Chondrocyte (in vitro differentiated cells): ENCODE data around the gene WDR33. TPM values are rescaled to one million over a fixed set of nuclear protein-coding genes. Genes with fewer than 3 reads are reported as not detected.

Experiments
- DNase-seq: peaks from one replicate; pipeline ENCODE4 v3.0.0; 2021; ENCODE audit warnings: mixed read lengths, low spot score
- H3K27ac Mint-ChIP-seq: one replicate; pipeline ENCODE4 v1.8.0; 2021; ENCODE audit warnings: mild to moderate bottlenecking, moderate library complexity, mixed read lengths; ENCODE audit not compliant: unreplicated experiment
- H3K27me3 Mint-ChIP-seq: 2 replicates; pipeline ENCODE4 v1.8.0; 2021; ENCODE audit warnings: low read depth, mixed read lengths
- H3K36me3 Mint-ChIP-seq: 2 replicates; pipeline ENCODE4 v1.8.0; 2021; ENCODE audit warnings: low read depth, mixed read lengths
- H3K4me1 Mint-ChIP-seq: 2 replicates; pipeline ENCODE4 v1.8.0; 2021; ENCODE audit warnings: low read depth, mild to moderate bottlenecking, mixed read lengths
- H3K4me3 Mint-ChIP-seq: one replicate; pipeline ENCODE4 v1.8.0; 2021; ENCODE audit warnings: mild to moderate bottlenecking, moderate library complexity, mixed read lengths; ENCODE audit not compliant: unreplicated experiment
- H3K9me3 Mint-ChIP-seq: 2 replicates; pipeline ENCODE4 v1.8.0; 2021; ENCODE audit warnings: low read depth, mixed read lengths
- CTCF ChIP-seq: fragments of 200-600 bp; sonication (generic); IDR thresholded peaks from 2 replicates; pipeline ENCODE4 v1.5.0; 2021; ENCODE audit warnings: antibody characterized with exemption, mild to moderate bottlenecking, moderate library complexity
- total RNA-seq: library from RNA; stranded (reverse); gene quantifications from 3 replicates; pipeline ENCODE4 v1.2.1, GENCODE V29; 2021

WDR33 gene
- total RNA-seq, 1 donor from 2014 or later: 37.2 TPM

GRCh38 chr2:127769587-127769986 lies 41.4 kb downstream of the WDR33 start:
- H3K4me1 Mint-ChIP-seq: peaks cover 10% of the 10 kb centered on the region
- H3K27me3 Mint-ChIP-seq: no peaks in the 10 kb centered on the region
- H3K9me3 Mint-ChIP-seq: no peaks in the 10 kb centered on the region
- no peak overlapping the region for H3K4me3 Mint-ChIP-seq
- peaks cover 6% of the 10 kb centered on the region for H3K36me3 Mint-ChIP-seq
- TF ChIP-seq CTCF: no peak
- no peak for DNase-seq
- H3K27ac Mint-ChIP-seq: no peak overlapping the region

- no peak overlapping the region for H3K4me3 Mint-ChIP-seq
- no peak for DNase-seq
- TF ChIP-seq CTCF: no peak
- H3K4me1 Mint-ChIP-seq: peaks cover 14% of the 10 kb centered on the region
- no peak overlapping the region for H3K27ac Mint-ChIP-seq
- no peaks in the 10 kb centered on the region for H3K9me3 Mint-ChIP-seq
- H3K36me3 Mint-ChIP-seq: peaks cover 11% of the 10 kb centered on the region
- no peaks in the 10 kb centered on the region for H3K27me3 Mint-ChIP-seq
Measured at GRCh38 chr2:127768775-127769479, 42.0 kb downstream of the WDR33 start.

GRCh38 chr2:127763776-127764175 lies 47.2 kb downstream of the WDR33 start:
- H3K36me3 Mint-ChIP-seq: peaks cover 24% of the 10 kb centered on the region
- peak overlapping the region; percentile 37 for H3K27ac Mint-ChIP-seq
- H3K4me3 Mint-ChIP-seq: no peak overlapping the region
- peaks cover 28% of the 10 kb centered on the region for H3K4me1 Mint-ChIP-seq
- no peak for TF ChIP-seq CTCF
- H3K27me3 Mint-ChIP-seq: no peaks in the 10 kb centered on the region
- H3K9me3 Mint-ChIP-seq: no peaks in the 10 kb centered on the region
- no peak for DNase-seq

GRCh38 chr2:127762846-127763245 lies 48.1 kb downstream of the WDR33 start:
- H3K9me3 Mint-ChIP-seq: no peaks in the 10 kb centered on the region
- peaks cover 28% of the 10 kb centered on the region for H3K4me1 Mint-ChIP-seq
- H3K4me3 Mint-ChIP-seq: no peak overlapping the region
- no peak for DNase-seq
- no peak for TF ChIP-seq CTCF
- no peaks in the 10 kb centered on the region for H3K27me3 Mint-ChIP-seq
- H3K27ac Mint-ChIP-seq: peak overlapping the region; percentile 57
- H3K36me3 Mint-ChIP-seq: peaks cover 24% of the 10 kb centered on the region

GRCh38 chr2:127762441-127762840 lies 48.5 kb downstream of the WDR33 start:
- Mint-ChIP-seq H3K4me1 (peaks cover 28% of the 10 kb centered on the region), H3K27ac (peak overlapping the region; percentile 57), H3K4me3 (no peak overlapping the region), H3K9me3 (no peaks in the 10 kb centered on the region), H3K27me3 (no peaks in the 10 kb centered on the region), H3K36me3 (peaks cover 24% of the 10 kb centered on the region)
- DNase-seq: no peak
- no peak for TF ChIP-seq CTCF
